ENCODE results near the gene FBXO27. TPM values are rescaled to one million over a fixed set of nuclear protein-coding genes. Genes with fewer than 3 reads are reported as not detected.
"Not testable (repeated sequence)": the region's sequence is repeated elsewhere in the genome, so short reads cannot be mapped to it uniquely, and the experiment has no call there.

The FBXO27 gene
- total and polyA plus RNA-seq, 2 donors (not counting 1 experiment from before 2014, with no cell fraction given), result 0.83 to 3.6 TPM

- no peaks in the 10 kb centered on the region for H3K79me2 ChIP-seq (ENCODE audit: control insufficient read depth, insufficient read depth, low read length)
- peak; percentile 31 to 47 for DNase-seq (ENCODE audit: low read depth in 2 of 2)
- no peak overlapping the region for H2AFZ ChIP-seq (ENCODE audit: low read length)
- H3K4me3 ChIP-seq (replicated peaks in 1 of 4; ENCODE audit: control extremely low read depth in 1 of 4, insufficient read depth in 1 of 4, low read depth in 3 of 4, low read length in 4 of 4), result no peak overlapping the region
- H3K27me3 ChIP-seq (ENCODE audit: control insufficient read depth, insufficient read depth, low read length), result no peaks in the 10 kb centered on the region
- no peaks in the 10 kb centered on the region for H4K20me1 ChIP-seq (ENCODE audit: control insufficient read depth, extremely low read depth, insufficient read depth, low read length)
- H3K9me3 ChIP-seq (ENCODE audit: control insufficient read depth, insufficient read depth, low read depth, low read length), result no peaks in the 10 kb centered on the region
- no peaks in the 10 kb centered on the region for H3K4me1 ChIP-seq (ENCODE audit: control insufficient read depth, extremely low read depth, insufficient read depth, low read length)
- H3K4me2 ChIP-seq (ENCODE audit: extremely low read depth, insufficient read depth, low read length), result no peak overlapping the region
- H3K27ac ChIP-seq (ENCODE audit: insufficient read depth, low read length), result no peak overlapping the region
- H3K9ac ChIP-seq (ENCODE audit: insufficient read depth, low read length), result no peak overlapping the region
- no peaks in the 10 kb centered on the region for H3K36me3 ChIP-seq (ENCODE audit: control insufficient read depth, insufficient read depth, low read length)
- TF ChIP-seq CTCF (conservative IDR thresholded peaks at IDR 0.05 in 1 of 2, IDR thresholded peaks at IDR 0.05 in 1 of 2; ENCODE audit: low read depth in 1 of 2, low read length in 2 of 2) (no peak), EZH2 (IDR thresholded peaks at IDR 0.05; ENCODE audit: low read length, missing control alignments) (no peak)
Measured at GRCh38 chr19:38989066-38989605, 43.2 kb downstream of the FBXO27 start.

- not testable (repeated sequence) for H3K4me1 ChIP-seq (ENCODE audit: control insufficient read depth, extremely low read depth, insufficient read depth, low read length); H2AFZ ChIP-seq (ENCODE audit: low read length); H4K20me1 ChIP-seq (ENCODE audit: control insufficient read depth, extremely low read depth, insufficient read depth, low read length); H3K9ac ChIP-seq (ENCODE audit: insufficient read depth, low read length); H3K4me2 ChIP-seq (ENCODE audit: extremely low read depth, insufficient read depth, low read length); H3K9me3 ChIP-seq (ENCODE audit: control insufficient read depth, insufficient read depth, low read depth, low read length); H3K27me3 ChIP-seq (ENCODE audit: control insufficient read depth, insufficient read depth, low read length); H3K27ac ChIP-seq (ENCODE audit: insufficient read depth, low read length); H3K79me2 ChIP-seq (ENCODE audit: control insufficient read depth, insufficient read depth, low read length); H3K4me3 ChIP-seq (replicated peaks in 1 of 4; ENCODE audit: control extremely low read depth in 1 of 4, insufficient read depth in 1 of 4, low read depth in 3 of 4, low read length in 4 of 4); DNase-seq (ENCODE audit: low read depth in 2 of 2); H3K36me3 ChIP-seq (ENCODE audit: control insufficient read depth, insufficient read depth, low read length)
Measured at GRCh38 chr19:38988627-38989026, 43.7 kb downstream of the FBXO27 start.

- H3K4me2 ChIP-seq (ENCODE audit: extremely low read depth, insufficient read depth, low read length); H3K36me3 ChIP-seq (ENCODE audit: control insufficient read depth, insufficient read depth, low read length); H3K9ac ChIP-seq (ENCODE audit: insufficient read depth, low read length); H3K27me3 ChIP-seq (ENCODE audit: control insufficient read depth, insufficient read depth, low read length); H3K27ac ChIP-seq (ENCODE audit: insufficient read depth, low read length); H4K20me1 ChIP-seq (ENCODE audit: control insufficient read depth, extremely low read depth, insufficient read depth, low read length); DNase-seq (ENCODE audit: low read depth in 2 of 2); H3K79me2 ChIP-seq (ENCODE audit: control insufficient read depth, insufficient read depth, low read length); H3K9me3 ChIP-seq (ENCODE audit: control insufficient read depth, insufficient read depth, low read depth, low read length); H3K4me1 ChIP-seq (ENCODE audit: control insufficient read depth, extremely low read depth, insufficient read depth, low read length); H3K4me3 ChIP-seq (replicated peaks in 1 of 4; ENCODE audit: control extremely low read depth in 1 of 4, insufficient read depth in 1 of 4, low read depth in 3 of 4, low read length in 4 of 4); H2AFZ ChIP-seq (ENCODE audit: low read length): not testable (repeated sequence)
Measured at GRCh38 chr19:38987745-38988144, 44.6 kb downstream of the FBXO27 start.

- no peak for TF ChIP-seq EZH2 (IDR thresholded peaks at IDR 0.05; ENCODE audit: low read length, missing control alignments)
- TF ChIP-seq CTCF (conservative IDR thresholded peaks at IDR 0.05 in 1 of 2, IDR thresholded peaks at IDR 0.05 in 1 of 2; ENCODE audit: low read depth in 1 of 2, low read length in 2 of 2), result no peak
- Histone ChIP-seq H3K4me2 (ENCODE audit: extremely low read depth, insufficient read depth, low read length) (no peak overlapping the region), H3K27me3 (ENCODE audit: control insufficient read depth, insufficient read depth, low read length) (no peaks in the 10 kb centered on the region), H3K27ac (ENCODE audit: insufficient read depth, low read length) (no peak overlapping the region), H4K20me1 (ENCODE audit: control insufficient read depth, extremely low read depth, insufficient read depth, low read length) (no peaks in the 10 kb centered on the region), H3K36me3 (ENCODE audit: control insufficient read depth, insufficient read depth, low read length) (no peaks in the 10 kb centered on the region), H3K79me2 (ENCODE audit: control insufficient read depth, insufficient read depth, low read length) (no peaks in the 10 kb centered on the region), H2AFZ (ENCODE audit: low read length) (no peak overlapping the region), H3K4me3 (replicated peaks in 1 of 4; ENCODE audit: control extremely low read depth in 1 of 4, insufficient read depth in 1 of 4, low read depth in 3 of 4, low read length in 4 of 4) (no peak overlapping the region), H3K9ac (ENCODE audit: insufficient read depth, low read length) (no peak overlapping the region), H3K4me1 (ENCODE audit: control insufficient read depth, extremely low read depth, insufficient read depth, low read length) (no peaks in the 10 kb centered on the region), H3K9me3 (ENCODE audit: control insufficient read depth, insufficient read depth, low read depth, low read length) (no peaks in the 10 kb centered on the region)
- no peak for DNase-seq (ENCODE audit: low read depth in 2 of 2)
Measured at GRCh38 chr19:38985262-38985661, 47.1 kb downstream of the FBXO27 start.
